HL-60 (cell line): ENCODE results near the gene FOSB.

ENCODE experiments used
- DNase-seq, 2 experiments: peaks; one replicate each; pipeline ENCODE4 v3.0.0-alpha.2; 2010 to 2020; ENCODE audit warnings: low read depth in 1 of 2, low spot score in 1 of 2
- H3K27ac ChIP-seq: fragments of 250-450 bp; sonication (Bioruptor Pico); replicated peaks from 2 replicates; pipeline ENCODE4 v1.5.1; 2020; ENCODE audit warnings: mild to moderate bottlenecking, moderate library complexity
- H3K27me3 ChIP-seq: fragments of 250-450 bp; sonication (Bioruptor Pico); 2 replicates; pipeline ENCODE4 v1.5.1; 2021; ENCODE audit warnings: mild to moderate bottlenecking, moderate library complexity; ENCODE audit not compliant: insufficient read depth, poor library complexity, severe bottlenecking
- H3K4me3 ChIP-seq: replicated peaks from 2 replicates; pipeline ENCODE4 v1.5.1; 2011; ENCODE audit warnings: mild to moderate bottlenecking, control low read depth, low read length; ENCODE audit not compliant: insufficient read depth
- CTCF ChIP-seq: IDR thresholded peaks from one replicate; pipeline ENCODE4 v1.5.1; 2011; ENCODE audit warnings: low read length, control low read depth, inconsistent platforms; ENCODE audit not compliant: insufficient read depth
- GABPA ChIP-seq: IDR thresholded peaks from 2 replicates; pipeline ENCODE4 v1.6.1; 2012; ENCODE audit warnings: low read depth
- POLR2AphosphoS5 ChIP-seq: IDR thresholded peaks from 2 replicates; pipeline ENCODE4 v1.6.1; 2012; ENCODE audit warnings: low read depth
- REST ChIP-seq: IDR thresholded peaks from 2 replicates; pipeline ENCODE4 v1.6.1; 2012; ENCODE audit warnings: low read depth; ENCODE audit not compliant: insufficient replicate concordance
- SPI1 ChIP-seq: IDR thresholded peaks from 2 replicates; pipeline ENCODE4 v1.6.1; 2012; ENCODE audit warnings: low read depth, mild to moderate bottlenecking, borderline replicate concordance

FOSB gene

GRCh38 chr19:45477713-45478453 lies 10.1 kb downstream of the FOSB start:
- no peak overlapping the region; the same call in 1 of the 2 replicates for H3K27ac ChIP-seq

GRCh38 chr19:45478454-45479238 lies 10.8 kb downstream of the FOSB start:
- H3K27ac ChIP-seq, result peak overlapping the region; percentile 99
- TF ChIP-seq REST, result no peak
- no peak for TF ChIP-seq POLR2AphosphoS5
- TF ChIP-seq SPI1, result peak; percentile 11; the same call in 1 of the 2 replicates
- TF ChIP-seq GABPA, result no peak
- TF ChIP-seq CTCF, result peak; percentile 97
- DNase-seq, result peak; percentile 92 to 94
- H3K27me3 ChIP-seq, result no peaks in the 10 kb centered on the region
- H3K4me3 ChIP-seq, result peak overlapping the region; percentile 44

More at GRCh38 chr19:45477713-45478453, 10.1 kb downstream of the FOSB start:
- Histone ChIP-seq H3K4me3 (peak overlapping the region; percentile 19), H3K27me3 (no peaks in the 10 kb centered on the region)
- no peak for DNase-seq
- TF ChIP-seq GABPA, result no peak

DNA sequence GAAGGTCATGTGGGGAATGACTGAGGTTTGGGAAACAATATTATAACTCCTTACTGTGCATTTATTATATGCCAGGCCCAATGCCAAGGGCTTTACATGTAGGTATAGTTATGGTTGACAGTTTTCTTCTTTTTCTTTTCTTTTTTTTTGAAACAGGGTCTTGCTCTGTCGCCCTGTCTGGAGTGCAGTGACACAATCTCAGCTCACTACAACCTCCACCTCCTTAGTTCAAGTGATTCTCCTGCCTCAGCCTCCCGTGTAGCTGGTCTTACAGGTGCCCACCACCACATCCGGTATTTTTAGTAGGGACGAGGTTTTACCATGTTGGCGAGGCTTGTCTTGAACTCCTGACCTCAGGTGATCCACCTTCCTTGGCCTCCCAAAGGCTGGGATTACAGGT lies 15.2 kb downstream of the FOSB start:
- no peak for DNase-seq
- TF ChIP-seq SPI1 (no peak), POLR2AphosphoS5 (no peak), GABPA (no peak), REST (no peak)
- no peak overlapping the region for H3K4me3 ChIP-seq
- no peaks in the 10 kb centered on the region for H3K27me3 ChIP-seq
- no peak overlapping the region for H3K27ac ChIP-seq

GRCh38 chr19:45484273-45484945 lies 16.6 kb downstream of the FOSB start:
- no peak for DNase-seq
- H3K27ac ChIP-seq, result no peak overlapping the region

More at GRCh38 chr19:45484273-45484945, 16.6 kb downstream of the FOSB start:
- TF ChIP-seq GABPA (no peak), REST (no peak), POLR2AphosphoS5 (no peak), SPI1 (no peak), CTCF (no peak)
- Histone ChIP-seq H3K4me3 (no peak overlapping the region), H3K27me3 (no peaks in the 10 kb centered on the region)
